Measurements from ENCODE around the gene AGAP6. TPM values are rescaled to one million over a fixed set of nuclear protein-coding genes. Genes with fewer than 3 reads are reported as not detected.
"Not testable (repeated sequence)": the region's sequence is repeated elsewhere in the genome, so short reads cannot be mapped to it uniquely, and the experiment has no call there.

AGAP6 gene
- total RNA-seq, 1 experiment from 2014 or later = 13.4 TPM

- not testable (repeated sequence) for H3K4ac ChIP-seq (ENCODE audit: low read depth, low read length); H3K79me2 ChIP-seq (ENCODE audit: insufficient read depth, low read length); H3T11ph ChIP-seq (ENCODE audit: low read length); H2BK20ac ChIP-seq (ENCODE audit: low read depth, low read length, poor library complexity, severe bottlenecking); H2BK12ac ChIP-seq (ENCODE audit: insufficient read length, low read depth, low read length); H3K9ac ChIP-seq (ENCODE audit: extremely low read depth, insufficient read length, low read length); H3K36me3 Mint-ChIP-seq (ENCODE audit: insufficient read depth in 1 of 3, low read depth in 3 of 3); H2BK120ac ChIP-seq (ENCODE audit: low read depth, low read length, poor library complexity, severe bottlenecking); H4K91ac ChIP-seq (ENCODE audit: insufficient read length, low read depth, low read length); H3K23ac ChIP-seq (ENCODE audit: insufficient read length, low read depth, low read length); H3K4me2 ChIP-seq (ENCODE audit: insufficient read depth, insufficient read length, low read length); H3K18ac ChIP-seq (ENCODE audit: insufficient read length, low read depth, low read length); H3K27ac ChIP-seq (ENCODE audit: insufficient read length, low read depth, low read length); H2AK5ac ChIP-seq (ENCODE audit: insufficient read length, low read length); H3K4me3 Mint-ChIP-seq; H3K9me3 ChIP-seq (ENCODE audit: control insufficient read depth, low read depth, low read length); H3K56ac ChIP-seq (ENCODE audit: insufficient read length, low read depth, low read length); H4K8ac ChIP-seq (replicated peaks; ENCODE audit: insufficient read length, low read depth, low read length); H4K5ac ChIP-seq (ENCODE audit: insufficient read length, low read depth, low read length); H4K20me1 ChIP-seq (ENCODE audit: control insufficient read depth, insufficient read depth, insufficient read length); H3K23me2 ChIP-seq (ENCODE audit: insufficient read length, low read depth, low read length, poor library complexity, severe bottlenecking); H3K27me3 ChIP-seq (ENCODE audit: insufficient read depth, low read length); H3K4me1 ChIP-seq (ENCODE audit: insufficient read depth, low read length); H3K79me1 ChIP-seq (ENCODE audit: insufficient read depth, low read depth, low read length, poor library complexity, severe bottlenecking); DNase-seq; H3K9me3 Mint-ChIP-seq; H3K27ac Mint-ChIP-seq; H2AFZ ChIP-seq (ENCODE audit: low read length); H3K4me1 Mint-ChIP-seq; H2BK15ac ChIP-seq (ENCODE audit: low read depth, low read length); H2BK5ac ChIP-seq (ENCODE audit: insufficient read length, low read length); H3K14ac ChIP-seq (ENCODE audit: insufficient read depth, low read length)
- no CpG with 5 or more reads among the region's 10 CpGs for WGBS (ENCODE audit: extremely low coverage, insufficient read length, low lambda C conversion rate)
- H3K27me3 Mint-ChIP-seq (ENCODE audit: low read depth) = peaks cover 22% of the 10 kb centered on the region
Observed at GRCh38 chr10:50059946-50060345, 71.7 kb downstream of the AGAP6 start.

Other genes starting within 250 kb of the AGAP6 start
- 21.9 and 22.6 TPM in 2 replicates for gene OGDHL, start 226.1 kb upstream of the AGAP6 start, total RNA-seq (2021)
- gene PARG, start 46.4 kb upstream of the AGAP6 start, total RNA-seq (2021) = 46.9 and 48.3 TPM in 2 replicates
- gene TIMM23B, start 46.4 kb upstream of the AGAP6 start, total RNA-seq (2021) = 20.8 and 24.2 TPM in 2 replicates
- gene WASHC2A, start 79.5 kb downstream of the AGAP6 start, total RNA-seq (2021) = 32.1 and 35.5 TPM in 2 replicates